Loucy (cell line): ENCODE measurements around the gene ATP8B2.

Experiments
- H2AFZ ChIP-seq: fragments of 200-600 bp; sonication (generic); 2 replicates; pipeline ENCODE4 v1.6.0; 2016; ENCODE audit warnings: antibody characterized with exemption, mild to moderate bottlenecking, low read length, moderate library complexity
- H3F3A ChIP-seq: fragments of 200-600 bp; 2 replicates; pipeline ENCODE4 v1.6.0; 2016; ENCODE audit warnings: antibody characterized with exemption, low read depth, mild to moderate bottlenecking
- H3K27me3 ChIP-seq: fragments of 200-600 bp; sonication (generic); 2 replicates; pipeline ENCODE4 v1.6.1; 2014; ENCODE audit warnings: low read length, mild to moderate bottlenecking; ENCODE audit not compliant: insufficient read depth, poor library complexity, severe bottlenecking
- H3K36me3 ChIP-seq: fragments of 200-600 bp; sonication (generic); 2 replicates; pipeline ENCODE4 v1.6.1; 2016; ENCODE audit warnings: low read length; ENCODE audit not compliant: insufficient read depth
- H3K4me1 ChIP-seq: fragments of 200-600 bp; sonication (generic); 2 replicates; pipeline ENCODE4 v1.5.1; 2014; ENCODE audit warnings: low read length, mild to moderate bottlenecking; ENCODE audit not compliant: insufficient read depth, poor library complexity, severe bottlenecking
- H3K4me2 ChIP-seq: fragments of 200-600 bp; sonication (generic); 2 replicates; pipeline ENCODE4 v1.6.0; 2014; ENCODE audit warnings: antibody characterized with exemption, low read length, low read depth, mild to moderate bottlenecking; ENCODE audit not compliant: poor library complexity, severe bottlenecking
- H3K4me3 ChIP-seq: fragments of 200-600 bp; sonication (generic); 2 replicates; pipeline ENCODE4 v1.5.1; 2014; ENCODE audit warnings: low read length, mild to moderate bottlenecking, mixed read lengths; ENCODE audit not compliant: poor library complexity, severe bottlenecking
- H3K79me2 ChIP-seq: fragments of 200-600 bp; sonication (generic); 2 replicates; pipeline ENCODE4 v1.6.1; 2014; ENCODE audit warnings: low read length; ENCODE audit not compliant: insufficient read depth
- H3K9ac ChIP-seq: fragments of 200-600 bp; sonication (generic); 2 replicates; pipeline ENCODE4 v1.6.0; 2014; ENCODE audit warnings: mild to moderate bottlenecking, low read depth, low read length, moderate library complexity; ENCODE audit not compliant: poor library complexity, severe bottlenecking
- H3K9me2 ChIP-seq: fragments of 200-600 bp; sonication (generic); replicated peaks from 2 replicates; pipeline ENCODE4 v1.6.1; 2016; ENCODE audit warnings: low read depth, low read length, mixed read lengths
- H3K9me3 ChIP-seq: fragments of 200-600 bp; sonication (generic); 2 replicates; pipeline ENCODE4 v1.6.1; 2014; ENCODE audit warnings: mild to moderate bottlenecking, antibody characterized with exemption, low read length, low read depth; ENCODE audit not compliant: insufficient read depth
- H4K20me1 ChIP-seq: fragments of 200-600 bp; sonication (generic); 2 replicates; pipeline ENCODE4 v1.6.0; 2014; ENCODE audit warnings: antibody characterized with exemption, low read length, mild to moderate bottlenecking; ENCODE audit not compliant: insufficient read depth, poor library complexity, severe bottlenecking
- EZH2phosphoT487 ChIP-seq: fragments of 200-600 bp; IDR thresholded peaks from 2 replicates; pipeline ENCODE4 v1.6.1; 2018; ENCODE audit warnings: antibody characterized with exemption, mild to moderate bottlenecking, moderate library complexity, borderline replicate concordance
- TF ChIP-seq, protein P1 (sequence below): fragments of 200-600 bp; sonication (generic); conservative IDR thresholded peaks from 2 replicates; pipeline ENCODE4 v1.5.1; 2014; ENCODE audit warnings: mild to moderate bottlenecking, antibody characterized with exemption, low read length

ATP8B2 gene

DNA sequence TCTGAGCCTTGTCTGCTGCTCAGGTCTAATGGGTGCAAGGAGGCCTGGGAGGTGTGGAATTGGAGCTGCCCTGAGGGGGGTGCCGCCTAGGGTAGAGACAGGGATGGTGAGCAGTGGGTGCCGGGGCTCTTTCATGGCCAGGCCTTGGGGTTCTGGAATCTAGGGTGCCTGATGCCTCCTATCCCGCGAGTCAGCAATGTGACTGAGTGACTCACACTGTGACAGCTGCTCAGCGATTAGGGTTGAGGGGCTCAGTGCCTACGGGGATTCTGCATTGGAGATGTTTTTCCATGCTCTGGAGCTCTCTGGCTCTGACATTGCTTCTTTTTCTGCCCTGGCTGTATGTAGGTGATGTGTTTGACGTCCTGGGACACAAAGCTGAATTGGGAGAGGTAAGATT is 16.8 kb downstream of the ATP8B2 start:
- H3F3A ChIP-seq, result no peaks in the 10 kb centered on the region
- peaks cover 28% of the 10 kb centered on the region for H3K4me1 ChIP-seq
- H3K9me2 ChIP-seq, result no peaks in the 10 kb centered on the region
- no peak overlapping the region for H3K9ac ChIP-seq
- TF ChIP-seq, protein P1, sequence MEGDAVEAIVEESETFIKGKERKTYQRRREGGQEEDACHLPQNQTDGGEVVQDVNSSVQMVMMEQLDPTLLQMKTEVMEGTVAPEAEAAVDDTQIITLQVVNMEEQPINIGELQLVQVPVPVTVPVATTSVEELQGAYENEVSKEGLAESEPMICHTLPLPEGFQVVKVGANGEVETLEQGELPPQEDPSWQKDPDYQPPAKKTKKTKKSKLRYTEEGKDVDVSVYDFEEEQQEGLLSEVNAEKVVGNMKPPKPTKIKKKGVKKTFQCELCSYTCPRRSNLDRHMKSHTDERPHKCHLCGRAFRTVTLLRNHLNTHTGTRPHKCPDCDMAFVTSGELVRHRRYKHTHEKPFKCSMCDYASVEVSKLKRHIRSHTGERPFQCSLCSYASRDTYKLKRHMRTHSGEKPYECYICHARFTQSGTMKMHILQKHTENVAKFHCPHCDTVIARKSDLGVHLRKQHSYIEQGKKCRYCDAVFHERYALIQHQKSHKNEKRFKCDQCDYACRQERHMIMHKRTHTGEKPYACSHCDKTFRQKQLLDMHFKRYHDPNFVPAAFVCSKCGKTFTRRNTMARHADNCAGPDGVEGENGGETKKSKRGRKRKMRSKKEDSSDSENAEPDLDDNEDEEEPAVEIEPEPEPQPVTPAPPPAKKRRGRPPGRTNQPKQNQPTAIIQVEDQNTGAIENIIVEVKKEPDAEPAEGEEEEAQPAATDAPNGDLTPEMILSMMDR, result no peak
- no peak for TF ChIP-seq EZH2phosphoT487
- H3K79me2 ChIP-seq, result no peaks in the 10 kb centered on the region
- no peak overlapping the region for H3K4me3 ChIP-seq
- no peak overlapping the region for H2AFZ ChIP-seq
- no peaks in the 10 kb centered on the region for H4K20me1 ChIP-seq
- peaks cover 74% of the 10 kb centered on the region; the same call in 1 of the 2 replicates for H3K36me3 ChIP-seq
- no peaks in the 10 kb centered on the region for H3K9me3 ChIP-seq
- no peaks in the 10 kb centered on the region for H3K27me3 ChIP-seq
- peak overlapping the region; percentile 39 for H3K4me2 ChIP-seq

DNA sequence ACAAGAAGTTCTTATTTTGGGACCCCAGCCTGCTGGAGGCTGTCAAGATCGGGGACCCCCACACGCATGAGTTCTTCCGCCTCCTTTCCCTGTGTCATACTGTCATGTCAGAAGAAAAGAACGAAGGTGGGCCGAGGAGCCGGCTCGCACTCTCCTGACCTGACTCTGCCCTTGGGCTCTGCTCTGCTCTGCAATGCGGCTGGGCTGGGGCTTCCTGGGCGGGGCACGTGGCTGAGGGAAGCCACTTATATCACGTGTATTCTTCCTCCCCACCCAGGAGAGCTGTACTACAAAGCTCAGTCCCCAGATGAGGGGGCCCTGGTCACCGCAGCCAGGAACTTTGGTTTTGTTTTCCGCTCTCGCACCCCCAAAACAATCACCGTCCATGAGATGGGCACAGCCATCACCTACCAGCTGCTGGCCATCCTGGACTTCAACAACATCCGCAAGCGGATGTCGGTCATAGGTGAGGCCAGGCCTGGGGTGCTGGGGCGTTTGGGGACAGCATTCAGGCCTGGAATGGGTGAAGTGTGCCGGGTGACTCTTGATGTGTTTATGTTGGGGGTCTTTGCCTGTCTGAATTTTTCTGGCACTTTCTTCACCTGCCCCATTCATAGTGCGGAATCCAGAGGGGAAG is 17.6 kb downstream of the ATP8B2 start:
- no peaks in the 10 kb centered on the region for H3K27me3 ChIP-seq
- H3K4me1 ChIP-seq, result peaks cover 20% of the 10 kb centered on the region
- no peaks in the 10 kb centered on the region for H3K79me2 ChIP-seq
- H4K20me1 ChIP-seq, result no peaks in the 10 kb centered on the region
- H3K9ac ChIP-seq, result peak overlapping the region; percentile 32
- peak overlapping the region; percentile 39 for H3K4me2 ChIP-seq
- H2AFZ ChIP-seq, result no peak overlapping the region
- no peak overlapping the region for H3K4me3 ChIP-seq
- H3K9me2 ChIP-seq, result no peaks in the 10 kb centered on the region
- no peaks in the 10 kb centered on the region for H3K9me3 ChIP-seq
- peaks cover 77% of the 10 kb centered on the region; the same call in 1 of the 2 replicates for H3K36me3 ChIP-seq
- TF ChIP-seq, protein P1, result no peak
- TF ChIP-seq EZH2phosphoT487, result no peak
- H3F3A ChIP-seq, result no peaks in the 10 kb centered on the region

GRCh38 chr1:154344977-154345837 is 19.9 kb downstream of the ATP8B2 start:
- Histone ChIP-seq H3K4me2 (no peak overlapping the region), H3K36me3 (peaks cover 73% of the 10 kb centered on the region; the same call in 1 of the 2 replicates), H3K79me2 (no peaks in the 10 kb centered on the region), H3K27me3 (no peaks in the 10 kb centered on the region), H3K9me3 (no peaks in the 10 kb centered on the region), H2AFZ (no peak overlapping the region), H3K4me1 (peaks cover 14% of the 10 kb centered on the region), H3K4me3 (no peak overlapping the region), H4K20me1 (no peaks in the 10 kb centered on the region), H3F3A (no peaks in the 10 kb centered on the region), H3K9ac (no peak overlapping the region), H3K9me2 (no peaks in the 10 kb centered on the region)
- TF ChIP-seq EZH2phosphoT487, result no peak
- TF ChIP-seq, protein P1, result peak; percentile 89
